Neuronal stem cell (in vitro differentiated cells): Measurements from ENCODE around the gene ERC2.

Source experiments
- DNase-seq: peaks from one replicate; pipeline ENCODE4 v3.0.0-alpha.2; 2013; ENCODE audit warnings: low spot score
- H2AFZ ChIP-seq: one replicate; pipeline ENCODE4 v1.6.1; 2013; ENCODE audit warnings: mild to moderate bottlenecking, low read length, inconsistent platforms
- H2AK5ac ChIP-seq: 2 replicates; pipeline ENCODE4 v1.6.1; 2013; ENCODE audit warnings: low read depth, mild to moderate bottlenecking, inconsistent platforms, low read length, moderate library complexity, mixed read lengths
- H2BK120ac ChIP-seq: 2 replicates; pipeline ENCODE4 v1.6.1; 2013; ENCODE audit warnings: low read depth, mild to moderate bottlenecking, inconsistent platforms, low read length, moderate library complexity, mixed read lengths
- H2BK12ac ChIP-seq: one replicate; pipeline ENCODE4 v1.6.1; 2013; ENCODE audit warnings: low read length, inconsistent platforms
- H2BK15ac ChIP-seq: 2 replicates; pipeline ENCODE4 v1.6.1; 2013; ENCODE audit warnings: mild to moderate bottlenecking, low read length, inconsistent platforms, mixed read lengths
- H2BK5ac ChIP-seq: one replicate; pipeline ENCODE4 v1.6.1; 2013; ENCODE audit warnings: inconsistent platforms, mild to moderate bottlenecking, low read length, moderate library complexity
- H3K14ac ChIP-seq: one replicate; pipeline ENCODE4 v1.6.1; 2013; ENCODE audit warnings: low read length, inconsistent platforms
- H3K18ac ChIP-seq: 2 replicates; pipeline ENCODE4 v1.6.1; 2013; ENCODE audit warnings: low read length, inconsistent platforms
- H3K23ac ChIP-seq: 2 replicates; pipeline ENCODE4 v1.6.1; 2013; ENCODE audit warnings: low read depth, mild to moderate bottlenecking, mixed read lengths, low read length, inconsistent platforms; ENCODE audit not compliant: poor library complexity
- H3K27ac ChIP-seq: replicated peaks from 3 replicates; pipeline ENCODE4 v1.5.1; 2013; ENCODE audit warnings: low read length, inconsistent platforms
- H3K27me3 ChIP-seq, 3 experiments: 2 replicates each; pipeline ENCODE4 v1.6.1; 2013; ENCODE audit warnings: low read length in 3 of 3, mild to moderate bottlenecking in 2 of 3, inconsistent platforms in 1 of 3, low read depth in 1 of 3, mixed read lengths in 1 of 3, moderate library complexity in 1 of 3; ENCODE audit not compliant: control insufficient read depth in 3 of 3, insufficient read depth in 3 of 3
- H3K36me3 ChIP-seq, 2 donors: replicated peaks in 1 of 2; 2 replicates each; pipeline ENCODE4 v1.6.1; 2013; ENCODE audit warnings: low read length in 2 of 2; ENCODE audit not compliant: control insufficient read depth in 2 of 2, insufficient read depth in 2 of 2
- H3K4ac ChIP-seq: 2 replicates; pipeline ENCODE4 v1.6.1; 2013; ENCODE audit warnings: inconsistent platforms, mild to moderate bottlenecking, low read length, moderate library complexity
- H3K4me1 ChIP-seq, 2 donors: 1 replicate in 1 of 2; 2 replicates in 1 of 2; pipeline ENCODE4 v1.6.1; 2013; ENCODE audit warnings: low read length in 2 of 2, low read depth in 1 of 2; ENCODE audit not compliant: control insufficient read depth in 2 of 2, insufficient read depth in 1 of 2
- H3K4me2 ChIP-seq: one replicate; pipeline ENCODE4 v1.6.1; 2013; ENCODE audit warnings: mild to moderate bottlenecking, low read length, inconsistent platforms; ENCODE audit not compliant: insufficient read depth, poor library complexity, severe bottlenecking
- H3K4me3 ChIP-seq, 2 donors: 2 replicates each; pipeline ENCODE4 v1.5.1; 2013; ENCODE audit warnings: low read length in 2 of 2, mild to moderate bottlenecking in 2 of 2, inconsistent platforms in 1 of 2, moderate library complexity in 1 of 2
- H3K79me1 ChIP-seq: one replicate; pipeline ENCODE4 v1.6.1; 2013; ENCODE audit warnings: low read depth, mild to moderate bottlenecking, inconsistent platforms, low read length, moderate library complexity
- H3K9ac ChIP-seq: one replicate; pipeline ENCODE4 v1.6.1; 2013; ENCODE audit warnings: mild to moderate bottlenecking, low read depth, low read length, inconsistent platforms; ENCODE audit not compliant: poor library complexity
- H3K9me3 ChIP-seq, 2 donors: replicated peaks in 1 of 2; 2 replicates each; pipeline versions ENCODE3 to v1.6.1; 2013; ENCODE audit warnings: low read length in 2 of 2, mild to moderate bottlenecking in 2 of 2, inconsistent platforms in 1 of 2, low read depth in 1 of 2, mixed read lengths in 1 of 2, moderate library complexity in 1 of 2; ENCODE audit not compliant: control insufficient read depth in 2 of 2, insufficient read depth in 1 of 2
- H4K8ac ChIP-seq: one replicate; pipeline ENCODE4 v1.6.1; 2013; ENCODE audit warnings: low read depth, mild to moderate bottlenecking, inconsistent platforms, low read length, moderate library complexity
- H4K91ac ChIP-seq: one replicate; pipeline ENCODE4 v1.6.1; 2013; ENCODE audit warnings: low read length, low read depth, mild to moderate bottlenecking, inconsistent platforms; ENCODE audit not compliant: poor library complexity
- WGBS, 2 donors: extraction: QIAGEN DNeasy Blood & Tissue Kit; methylation state at CpG; one replicate each; pipeline ENCODE4 v1.1.7; 2013; ENCODE audit warnings: missing lambda C conversion rate in 2 of 2, mixed read lengths in 1 of 2; ENCODE audit not compliant: insufficient read length in 2 of 2, insufficient replicate concordance in 1 of 2; ENCODE audit errors: extremely low coverage in 2 of 2; 5-methylcytosine and 5-hydroxymethylcytosine counted together

The ERC2 gene

GRCh38 chr3:56060521-56061278 lies 407.6 kb downstream of the ERC2 start:
- H4K91ac ChIP-seq: no peak overlapping the region
- no peak overlapping the region for H2AK5ac ChIP-seq
- WGBS, 2 donors: no CpG with 5 or more reads among the region's 6 CpGs

GRCh38 chr3:56059731-56060130 lies 408.5 kb downstream of the ERC2 start:
- H3K4ac ChIP-seq: no peak overlapping the region
- no peak overlapping the region for H2BK12ac ChIP-seq
- H3K4me1 ChIP-seq: peaks cover 3 to 4% of the 10 kb centered on the region in 2 donors
- no peak overlapping the region for H4K8ac ChIP-seq
- DNase-seq: no peak
- no peak overlapping the region for H3K27ac ChIP-seq
- no CpG with 5 or more reads among the region's 1 CpG for WGBS, 2 donors
- no peak overlapping the region for H4K91ac ChIP-seq
- no peak overlapping the region for H2BK15ac ChIP-seq
- no peak overlapping the region for H2AK5ac ChIP-seq
- no peaks in the 10 kb centered on the region for H3K36me3 ChIP-seq
- H3K9ac ChIP-seq: no peak overlapping the region
- no peak overlapping the region for H2BK5ac ChIP-seq
- no peak overlapping the region for H3K18ac ChIP-seq
- H3K4me2 ChIP-seq: no peak overlapping the region
- no peak overlapping the region for H3K23ac ChIP-seq
- H2BK120ac ChIP-seq: no peak overlapping the region
- no peaks in the 10 kb centered on the region for H3K27me3 ChIP-seq
- no peak overlapping the region for H2AFZ ChIP-seq
- no peak overlapping the region for H3K4me3 ChIP-seq
- H3K14ac ChIP-seq: no peak overlapping the region
- H3K79me1 ChIP-seq: no peaks in the 10 kb centered on the region
- no peaks in the 10 kb centered on the region for H3K9me3 ChIP-seq

More at GRCh38 chr3:56060521-56061278, 407.6 kb downstream of the ERC2 start:
- no peaks in the 10 kb centered on the region for H3K9me3 ChIP-seq
- H3K18ac ChIP-seq: no peak overlapping the region
- no peak overlapping the region for H2BK5ac ChIP-seq
- no peak overlapping the region for H3K14ac ChIP-seq
- no peaks in the 10 kb centered on the region for H3K79me1 ChIP-seq
- H2BK12ac ChIP-seq: no peak overlapping the region
- no peak overlapping the region for H2AFZ ChIP-seq
- H3K9ac ChIP-seq: no peak overlapping the region
- H3K4me2 ChIP-seq: no peak overlapping the region
- no peak overlapping the region for H2BK120ac ChIP-seq
- no peak overlapping the region for H3K4ac ChIP-seq
- no peak overlapping the region for H3K4me3 ChIP-seq
- no peak overlapping the region for H2BK15ac ChIP-seq
- no peaks in the 10 kb centered on the region for H3K36me3 ChIP-seq
- DNase-seq: no peak
- H3K27me3 ChIP-seq: no peaks in the 10 kb centered on the region
- H3K23ac ChIP-seq: no peak overlapping the region
- peaks cover 0 to 3% of the 10 kb centered on the region in 2 donors for H3K4me1 ChIP-seq
- no peak overlapping the region for H4K8ac ChIP-seq
- no peak overlapping the region for H3K27ac ChIP-seq

DNA sequence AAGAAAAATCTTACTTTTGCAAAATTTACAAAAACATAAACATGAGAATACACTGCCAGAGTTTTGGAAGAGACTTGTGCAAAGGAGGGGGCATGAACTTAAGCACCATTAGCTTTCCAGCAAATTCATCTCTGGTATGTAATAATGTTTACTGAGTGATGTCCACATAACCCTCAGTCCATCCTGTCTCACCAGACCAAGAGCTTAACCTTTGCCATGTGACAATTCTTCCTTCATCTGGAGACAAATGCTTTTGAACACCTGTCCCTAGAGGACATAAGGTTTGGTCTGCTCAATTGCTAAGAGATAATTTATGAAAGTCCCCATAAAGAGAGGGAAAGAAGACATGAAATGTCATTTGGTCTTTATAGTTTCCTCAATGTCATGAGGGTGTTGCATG lies 412.3 kb downstream of the ERC2 start:
- Histone ChIP-seq H3K79me1 (no peaks in the 10 kb centered on the region), H3K4me1 (peaks cover 0 to 6% of the 10 kb centered on the region in 2 donors), H3K27me3 (no peaks in the 10 kb centered on the region), H3K9ac (no peak overlapping the region), H3K14ac (no peak overlapping the region), H3K27ac (no peak overlapping the region), H2BK5ac (no peak overlapping the region), H3K4me3 (no peak overlapping the region), H3K9me3 (no peaks in the 10 kb centered on the region), H3K18ac (no peak overlapping the region), H4K8ac (no peak overlapping the region), H2BK12ac (no peak overlapping the region), H4K91ac (no peak overlapping the region), H3K4me2 (no peak overlapping the region), H2AK5ac (no peak overlapping the region), H3K4ac (no peak overlapping the region), H3K36me3 (no peaks in the 10 kb centered on the region), H2BK15ac (no peak overlapping the region), H2BK120ac (no peak overlapping the region), H2AFZ (no peak overlapping the region), H3K23ac (no peak overlapping the region)
- no peak for DNase-seq

DNA sequence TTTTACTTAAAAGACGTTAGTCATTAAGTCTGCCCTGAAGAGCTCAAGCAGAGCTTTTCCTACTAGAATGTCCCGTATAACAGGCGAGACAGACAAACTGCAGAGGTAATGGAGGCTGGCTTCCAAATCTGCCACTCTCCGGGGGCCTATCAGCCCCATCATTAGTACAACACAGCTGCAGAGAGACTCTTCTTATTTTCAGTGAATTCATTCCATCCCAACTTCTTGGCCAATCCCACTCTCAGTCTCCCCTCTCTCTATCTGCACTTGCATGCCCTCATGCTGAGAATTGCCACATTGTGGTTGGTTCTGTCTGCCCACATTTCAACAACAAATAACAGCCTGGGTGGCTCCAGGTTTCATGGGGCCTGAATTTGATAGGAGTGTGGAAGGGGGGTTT lies 412.7 kb downstream of the ERC2 start:
- no CpG with 5 or more reads among the region's 4 CpGs for WGBS, 2 donors

More for the DNA sequence above, 412.7 kb downstream of the ERC2 start:
- H2BK15ac ChIP-seq: no peak overlapping the region
- H3K4ac ChIP-seq: no peak overlapping the region
- H3K4me1 ChIP-seq: peaks cover 0 to 6% of the 10 kb centered on the region in 2 donors
- no peak overlapping the region for H2BK5ac ChIP-seq
- no peaks in the 10 kb centered on the region for H3K27me3 ChIP-seq
- no peak overlapping the region for H3K4me2 ChIP-seq
- H3K23ac ChIP-seq: no peak overlapping the region
- H3K9me3 ChIP-seq: no peaks in the 10 kb centered on the region
- H2AFZ ChIP-seq: no peak overlapping the region
- H3K4me3 ChIP-seq: no peak overlapping the region
- H2AK5ac ChIP-seq: no peak overlapping the region
- H2BK12ac ChIP-seq: no peak overlapping the region
- no peaks in the 10 kb centered on the region for H3K36me3 ChIP-seq
- H4K8ac ChIP-seq: no peak overlapping the region
- H4K91ac ChIP-seq: no peak overlapping the region
- H3K18ac ChIP-seq: no peak overlapping the region
- no peak for DNase-seq
- H3K79me1 ChIP-seq: no peaks in the 10 kb centered on the region
- no peak overlapping the region for H3K27ac ChIP-seq
- H3K14ac ChIP-seq: no peak overlapping the region
- no peak overlapping the region for H3K9ac ChIP-seq
- H2BK120ac ChIP-seq: no peak overlapping the region
